ENCODE measurements around the gene CCNY. TPM values are rescaled to one million over a fixed set of nuclear protein-coding genes. Genes with fewer than 3 reads are reported as not detected.

Gene CCNY
- total and polyA plus RNA-seq, 2 experiments from 2014 or later = 38.9 to 79.9 TPM

DNA sequence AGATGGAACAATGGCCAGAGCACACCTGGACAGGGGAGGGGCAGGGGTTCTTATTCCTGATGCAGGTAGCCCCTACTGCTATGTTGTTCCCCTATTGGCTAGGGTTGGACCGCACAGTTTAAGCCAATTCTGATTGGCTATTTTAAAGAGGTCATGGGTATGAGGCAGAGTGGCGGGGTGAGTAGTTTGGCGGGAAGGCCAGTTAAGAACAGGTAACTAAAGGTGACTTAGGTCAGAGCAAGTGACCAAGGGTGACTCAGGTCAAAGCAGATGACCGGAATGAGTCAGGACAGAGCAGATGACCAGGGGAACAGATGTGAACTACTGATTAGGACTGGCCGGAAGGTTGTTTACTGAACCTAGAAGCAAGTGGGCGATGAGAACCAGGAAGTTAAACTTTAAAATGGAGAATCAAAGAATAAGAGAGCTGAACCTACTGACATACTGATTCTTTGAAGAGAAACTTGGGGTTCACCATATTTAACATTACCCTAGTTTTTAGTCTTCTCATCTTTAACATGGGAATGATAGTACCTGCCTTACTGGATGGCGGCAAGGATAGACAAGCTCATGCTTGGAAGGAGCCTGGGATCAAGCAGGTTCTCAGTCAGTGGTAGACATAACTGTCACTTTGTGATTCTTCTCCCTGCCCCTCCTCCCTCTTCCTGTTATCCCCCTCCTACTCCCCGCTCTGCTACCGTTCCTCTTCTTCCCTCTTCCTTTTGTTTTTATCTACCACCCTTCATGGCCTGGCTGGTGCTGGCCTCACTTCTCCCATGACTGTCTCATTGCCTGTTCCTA is 55.0 kb downstream of the CCNY start:
- Histone ChIP-seq H3K27ac (no peak overlapping the region), H3K36me3 (no peaks in the 10 kb centered on the region), H3K9me3 (ENCODE audit: low read depth) (no peaks in the 10 kb centered on the region), H3K27me3 (no peaks in the 10 kb centered on the region), H3K4me1 (ENCODE audit: low read depth) (peaks cover 25% of the 10 kb centered on the region), H3K4me3 (no peak overlapping the region)
- TF ChIP-seq CTCF (IDR thresholded peaks at IDR 0.05; ENCODE audit: low read depth, low read length) = no peak
- DNase-seq (ENCODE audit: low read depth in 1 of 2, low spot score in 1 of 2) = no peak

DNA sequence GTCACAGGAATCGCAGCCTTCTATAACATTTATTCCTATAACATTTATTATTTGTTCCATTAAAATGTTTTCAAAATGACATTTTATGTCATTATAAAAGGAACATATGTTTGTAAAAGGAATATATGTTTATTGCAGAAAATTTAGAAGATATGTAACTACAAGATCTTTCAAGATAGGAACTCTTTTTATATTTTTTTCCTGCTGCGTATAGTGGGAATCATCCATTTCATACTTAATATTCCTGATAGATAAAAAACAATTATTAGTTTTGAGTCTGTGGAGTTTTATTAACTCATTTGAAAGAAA is 55.6 kb downstream of the CCNY start:
- Histone ChIP-seq H3K27me3 (no peaks in the 10 kb centered on the region), H3K4me3 (no peak overlapping the region), H3K36me3 (no peaks in the 10 kb centered on the region), H3K4me1 (ENCODE audit: low read depth) (peaks cover 29% of the 10 kb centered on the region), H3K9me3 (ENCODE audit: low read depth) (no peaks in the 10 kb centered on the region), H3K27ac (no peak overlapping the region)
- DNase-seq (ENCODE audit: low read depth in 1 of 2, low spot score in 1 of 2) = no peak
- no peak for TF ChIP-seq CTCF (IDR thresholded peaks at IDR 0.05; ENCODE audit: low read depth, low read length)

GRCh38 chr10:35392482-35393228 is 56.3 kb downstream of the CCNY start:
- Histone ChIP-seq H3K27me3 (no peaks in the 10 kb centered on the region), H3K9me3 (ENCODE audit: low read depth) (no peaks in the 10 kb centered on the region), H3K4me3 (no peak overlapping the region), H3K27ac (no peak overlapping the region), H3K36me3 (no peaks in the 10 kb centered on the region), H3K4me1 (ENCODE audit: low read depth) (peaks cover 30% of the 10 kb centered on the region)
- DNase-seq (ENCODE audit: low read depth in 1 of 2, low spot score in 1 of 2) = no peak
- no peak for TF ChIP-seq CTCF (IDR thresholded peaks at IDR 0.05; ENCODE audit: low read depth, low read length)

- DNase-seq (ENCODE audit: low read depth in 1 of 2, low spot score in 1 of 2) = no peak
- Histone ChIP-seq H3K4me3 (no peak overlapping the region), H3K27ac (no peak overlapping the region), H3K4me1 (ENCODE audit: low read depth) (peaks cover 32% of the 10 kb centered on the region), H3K36me3 (no peaks in the 10 kb centered on the region), H3K27me3 (no peaks in the 10 kb centered on the region), H3K9me3 (ENCODE audit: low read depth) (no peaks in the 10 kb centered on the region)
- no peak for TF ChIP-seq CTCF (IDR thresholded peaks at IDR 0.05; ENCODE audit: low read depth, low read length)
These were observed 58.1 kb downstream of the CCNY start for GRCh38 chr10:35394411-35394851.

- no peak for DNase-seq (ENCODE audit: low read depth in 1 of 2, low spot score in 1 of 2)
- Histone ChIP-seq H3K4me1 (ENCODE audit: low read depth) (peaks cover 35% of the 10 kb centered on the region), H3K4me3 (no peak overlapping the region), H3K27me3 (no peaks in the 10 kb centered on the region), H3K27ac (no peak overlapping the region), H3K36me3 (no peaks in the 10 kb centered on the region), H3K9me3 (ENCODE audit: low read depth) (no peaks in the 10 kb centered on the region)
- no peak for TF ChIP-seq CTCF (IDR thresholded peaks at IDR 0.05; ENCODE audit: low read depth, low read length)
These were observed 58.6 kb downstream of the CCNY start for GRCh38 chr10:35394934-35395333.

All from cardiac muscle cell (in vitro differentiated cells and primary cell).